Right kidney (tissue), 1 donor: ENCODE data around the gene CPA1.

Experiments used
- DNase-seq: peaks from one replicate; pipeline ENCODE4 v3.0.0-alpha.2; 2016

The CPA1 gene

DNA sequence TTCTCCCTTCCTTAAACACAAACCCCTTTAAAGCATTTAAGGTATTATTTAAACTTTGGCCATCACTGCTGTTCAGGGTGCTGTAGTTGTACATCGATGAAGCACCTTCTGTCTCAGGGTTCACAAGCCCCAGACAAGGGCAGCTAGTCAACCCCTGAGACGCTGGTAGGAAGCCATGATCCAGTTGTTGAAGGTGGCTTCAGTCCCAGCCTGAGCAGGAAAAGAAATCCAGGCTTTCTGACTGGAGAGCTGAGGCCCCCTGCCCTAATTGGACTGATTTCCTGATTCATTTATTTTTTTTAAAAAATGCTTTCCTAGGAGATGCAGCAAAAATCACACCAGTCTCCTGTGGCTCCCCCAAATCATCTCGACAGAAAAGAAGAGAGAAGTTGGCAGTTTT, 15.8 kb downstream of the CPA1 start:
- peak; percentile 41 for DNase-seq

DNA sequence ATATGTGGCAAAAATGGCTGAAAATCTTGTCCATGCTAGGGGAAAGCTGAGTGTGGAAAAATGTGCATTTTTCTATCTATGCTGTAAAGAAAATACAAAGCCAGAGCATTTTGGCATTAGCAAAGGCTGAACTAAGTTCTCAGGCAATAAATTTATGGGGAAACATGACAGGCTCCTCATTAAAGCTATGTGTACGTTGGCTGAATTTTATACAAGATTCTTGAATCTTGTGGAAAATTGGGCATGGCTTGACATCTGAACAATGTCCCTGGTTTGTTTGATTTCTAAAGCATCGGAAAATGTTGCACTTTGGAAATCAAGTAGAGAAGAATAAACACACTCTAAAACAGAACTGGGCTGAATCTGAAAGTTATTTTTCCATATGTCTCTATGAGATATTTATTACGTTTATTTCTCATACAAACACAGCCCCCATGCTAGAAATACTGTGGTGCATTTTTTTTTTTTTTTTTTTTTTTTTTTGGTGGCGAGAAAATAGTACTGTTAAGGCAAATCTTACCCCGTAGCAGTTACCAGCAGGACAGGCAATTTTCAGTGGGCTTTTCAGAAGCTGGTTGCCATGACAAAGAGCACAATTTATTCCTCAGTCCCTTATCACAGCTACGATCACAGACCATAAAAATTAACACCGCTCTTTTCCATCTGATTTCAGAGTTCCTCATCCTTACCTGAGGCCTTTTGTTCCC, 16.9 kb downstream of the CPA1 start:
- peak; percentile 38 for DNase-seq

DNA sequence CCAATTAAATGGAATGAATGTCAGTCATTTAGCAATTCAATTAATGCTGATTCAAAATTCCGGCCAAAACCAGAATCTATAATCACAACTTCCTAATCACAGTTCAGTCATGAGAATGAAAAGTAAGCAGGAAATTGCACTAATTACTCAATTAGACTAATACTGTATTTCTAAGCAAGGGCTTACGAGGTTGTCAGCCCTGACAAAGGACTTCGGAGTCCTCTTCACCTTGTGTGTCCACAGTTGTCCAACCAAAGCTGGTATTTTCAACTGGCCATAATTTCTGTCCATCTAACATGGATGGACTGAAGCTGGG, 17.4 kb downstream of the CPA1 start:
- peak; percentile 26 for DNase-seq

DNA sequence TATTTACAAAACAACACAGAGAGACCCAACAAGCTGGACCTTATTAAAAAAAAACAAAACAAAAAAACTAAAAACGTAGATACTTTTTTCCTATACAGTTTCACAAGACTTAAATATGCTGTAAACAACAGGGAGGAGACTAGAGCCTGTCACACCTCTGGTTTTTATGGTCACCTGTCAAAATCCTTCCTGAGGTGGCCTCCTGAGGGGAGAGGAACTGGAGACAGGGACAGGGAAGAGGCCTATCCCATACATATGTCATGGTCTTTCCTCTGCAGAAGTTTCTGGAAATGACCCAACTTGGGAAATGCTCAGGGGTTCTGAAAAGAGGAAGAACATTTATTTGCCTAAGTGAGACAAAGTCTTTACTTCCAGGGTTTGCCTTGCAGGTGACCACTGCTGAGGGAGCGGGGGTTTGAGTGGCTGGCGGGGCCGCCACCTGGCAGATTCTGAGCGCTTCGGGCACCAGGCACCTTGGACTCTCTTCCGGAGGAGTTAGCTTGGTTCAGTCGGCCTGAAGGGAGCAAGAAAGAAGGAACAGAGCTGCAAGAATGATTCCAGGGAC, 18.3 kb downstream of the CPA1 start:
- no peak for DNase-seq

DNA sequence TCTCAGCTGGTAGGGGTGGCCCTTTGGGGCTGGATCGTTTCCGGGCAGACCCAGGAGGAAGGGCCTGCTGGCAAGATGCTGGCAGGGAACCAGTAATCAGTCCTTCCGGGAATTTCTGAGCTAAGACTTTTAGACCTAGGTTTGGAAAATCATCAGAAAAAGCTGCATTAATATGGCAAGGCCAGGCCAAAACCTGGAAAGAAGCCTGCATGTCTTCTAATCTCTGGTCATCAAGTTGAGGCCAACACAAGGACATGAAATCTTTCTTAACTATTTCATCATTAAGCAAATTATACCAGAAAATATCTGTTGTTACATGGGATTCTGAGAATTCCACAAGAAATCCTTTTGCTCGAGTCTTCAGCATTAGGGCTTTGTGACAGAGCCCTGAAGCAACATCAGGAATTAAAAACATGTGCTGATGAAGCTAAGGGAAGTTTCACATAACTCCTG, 19.9 kb downstream of the CPA1 start:
- no peak for DNase-seq

DNA sequence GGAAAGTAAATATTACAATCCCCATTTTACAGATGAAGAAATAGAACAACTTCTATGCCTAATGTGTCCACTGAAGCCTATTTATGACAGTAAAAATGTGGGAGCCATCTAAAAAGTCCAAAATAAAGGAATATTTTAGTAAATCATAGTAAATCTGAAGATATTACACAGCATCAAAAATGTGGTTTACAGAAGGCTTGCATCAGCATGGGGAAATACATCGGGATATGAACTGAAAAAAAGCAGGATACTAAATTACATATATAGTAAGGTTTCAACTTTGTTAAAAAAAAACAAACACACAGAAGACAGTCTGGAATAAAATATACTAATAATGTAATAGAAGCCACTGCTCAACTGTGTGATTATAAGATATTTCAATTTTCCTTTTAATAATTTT, 20.8 kb downstream of the CPA1 start:
- DNase-seq, result no peak

DNA sequence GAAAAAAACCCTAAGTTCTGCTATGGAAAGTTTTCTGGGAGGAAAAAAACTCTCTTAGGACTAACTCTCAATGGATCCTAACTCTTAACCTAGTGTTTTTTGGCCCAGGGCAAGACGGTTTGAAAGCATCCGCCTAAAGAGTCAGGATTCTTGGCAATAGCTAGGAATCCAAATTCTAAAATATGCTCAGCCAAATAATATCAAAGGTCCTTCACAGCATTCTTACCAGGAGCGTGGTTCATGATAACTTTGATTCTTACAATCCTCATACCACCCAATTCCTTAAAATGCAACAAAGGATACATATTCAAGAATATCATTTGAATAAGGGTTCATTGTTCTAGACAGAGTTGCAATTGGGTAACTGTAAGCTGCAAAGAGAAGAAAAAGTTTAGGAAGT, 21.3 kb downstream of the CPA1 start:
- no peak for DNase-seq

DNA sequence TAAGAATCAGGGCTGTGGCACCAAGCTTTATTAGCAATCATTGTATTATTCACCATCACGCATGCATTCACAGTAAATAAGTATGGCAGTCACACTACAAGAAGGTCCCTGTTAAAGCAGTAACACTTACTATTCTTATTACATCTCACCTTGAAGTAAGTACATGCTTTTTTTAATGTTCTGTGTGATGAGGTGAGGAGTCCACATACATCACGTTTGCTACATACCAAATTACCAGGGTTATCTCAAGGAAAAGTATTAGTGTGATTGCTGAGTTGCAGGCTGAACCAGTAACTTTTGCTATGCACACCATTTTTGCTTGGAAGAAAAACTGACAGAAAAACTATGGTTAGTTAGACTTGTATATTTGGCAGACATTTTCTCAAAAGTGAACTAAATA, 24.7 kb downstream of the CPA1 start:
- no peak for DNase-seq

DNA sequence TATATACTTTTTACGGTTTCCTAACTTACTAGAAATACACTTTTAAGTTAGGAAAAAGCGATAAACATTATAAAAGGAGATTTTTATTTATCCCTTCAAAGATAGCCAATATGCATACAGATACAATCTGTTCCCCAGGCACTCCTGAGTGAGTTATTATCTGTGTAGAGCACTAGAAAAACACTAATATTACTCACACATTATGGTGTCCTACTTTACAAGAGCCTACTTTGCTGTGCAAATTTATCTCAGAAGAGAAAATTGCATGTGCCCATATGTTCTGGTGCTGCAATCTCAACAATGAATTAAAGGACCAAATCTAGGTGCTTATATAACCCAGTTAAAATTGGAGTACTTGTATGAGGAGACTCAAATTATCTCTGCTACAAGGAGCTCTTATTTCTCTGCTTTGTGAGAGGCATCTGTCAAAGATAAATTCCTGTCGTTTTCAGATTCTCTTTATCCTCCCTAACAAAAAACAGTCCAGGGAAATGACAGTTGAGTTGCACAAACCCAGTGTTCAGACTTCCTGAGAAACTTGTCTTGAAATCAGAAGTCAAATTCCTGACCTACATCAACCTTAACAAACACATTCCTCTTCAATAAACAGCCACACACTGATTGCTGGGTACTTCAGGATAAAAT, 28.9 kb downstream of the CPA1 start:
- no peak for DNase-seq

DNA sequence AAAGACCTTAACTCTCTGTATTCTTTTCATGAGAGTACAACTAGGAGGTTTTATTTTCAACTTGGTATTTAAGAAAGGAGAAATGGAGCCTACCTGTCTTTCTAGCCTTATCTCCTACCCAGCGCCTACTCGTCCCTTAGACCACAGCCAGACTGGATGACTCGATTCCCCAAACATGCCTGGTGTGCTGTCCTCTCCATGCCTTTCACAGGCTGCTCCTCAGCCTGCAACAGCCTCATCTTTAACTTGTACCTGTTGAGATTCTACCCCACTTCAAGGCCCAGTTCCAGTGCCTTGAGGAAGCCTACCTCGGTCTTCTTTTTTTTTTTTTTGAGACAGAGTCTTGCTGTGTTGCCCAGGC, 29.4 kb downstream of the CPA1 start:
- no peak for DNase-seq

DNA sequence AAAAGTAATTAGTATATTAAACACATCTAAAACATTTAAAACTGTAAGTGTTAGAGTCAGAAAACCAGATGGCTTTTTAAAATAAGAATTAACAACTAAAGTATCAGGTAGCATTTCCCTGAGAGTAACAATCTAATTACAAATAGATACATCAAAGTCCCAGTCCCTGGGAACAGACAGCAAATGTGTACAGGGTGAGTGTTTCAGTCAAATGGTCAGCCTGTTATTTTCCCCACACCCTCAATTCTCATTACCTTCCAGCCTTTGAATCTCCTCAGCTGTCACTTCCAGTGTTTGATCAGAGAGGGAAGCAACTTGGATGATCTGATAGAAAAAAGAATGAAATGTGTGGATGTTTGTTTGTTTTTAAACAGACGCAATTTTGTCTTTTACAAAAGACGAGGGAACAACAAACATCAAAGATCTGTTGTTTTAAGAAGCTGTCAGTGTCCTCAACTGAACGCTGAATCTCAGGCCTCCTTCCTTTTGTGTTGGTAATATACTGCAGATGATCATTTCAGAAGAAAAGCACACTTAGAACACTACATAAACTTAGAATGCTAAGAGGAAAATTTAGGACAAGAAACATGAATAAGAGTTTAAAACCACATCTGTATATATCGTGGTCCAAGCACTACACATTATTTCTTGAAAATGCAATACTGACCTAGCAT, 30.7 kb downstream of the CPA1 start:
- DNase-seq, result no peak

DNA sequence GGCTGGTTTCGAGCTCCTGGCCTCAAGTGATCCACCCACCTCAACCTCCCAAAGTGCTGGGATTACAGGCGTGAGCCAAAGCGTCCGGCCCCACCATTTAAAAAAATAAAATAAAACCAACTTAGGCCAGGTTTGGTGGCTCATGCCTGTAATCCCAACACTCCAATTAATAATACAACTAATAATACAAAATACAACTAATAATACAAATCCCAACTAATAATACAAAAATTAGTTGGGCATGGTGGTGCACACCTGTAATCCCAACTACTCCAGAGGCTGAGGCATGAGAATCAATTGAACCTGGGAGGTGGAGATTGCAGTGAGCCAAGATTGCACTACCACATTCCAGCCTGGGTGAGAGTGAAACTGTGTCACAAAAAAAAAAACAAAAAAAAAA, 32.9 kb downstream of the CPA1 start:
- no peak for DNase-seq

DNA sequence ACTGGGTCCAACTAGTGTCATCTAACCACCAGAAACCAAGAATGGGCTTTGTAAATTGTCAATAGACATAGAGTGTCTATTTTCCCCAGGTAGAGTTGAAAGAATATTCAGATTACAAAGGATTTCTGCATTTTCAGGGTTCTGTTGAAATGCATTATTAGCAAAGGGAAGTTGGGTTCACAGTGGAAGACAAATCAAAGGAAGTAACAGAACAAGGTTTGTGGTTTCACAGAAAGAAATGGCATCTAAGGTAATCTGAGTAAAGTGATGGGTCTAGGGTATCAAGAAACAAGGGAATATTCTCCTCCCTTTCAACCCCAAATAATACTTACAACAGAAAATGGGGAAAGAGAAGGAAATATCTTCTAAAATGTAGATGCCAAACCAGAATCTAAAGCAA, 34.7 kb downstream of the CPA1 start:
- DNase-seq, result no peak

DNA sequence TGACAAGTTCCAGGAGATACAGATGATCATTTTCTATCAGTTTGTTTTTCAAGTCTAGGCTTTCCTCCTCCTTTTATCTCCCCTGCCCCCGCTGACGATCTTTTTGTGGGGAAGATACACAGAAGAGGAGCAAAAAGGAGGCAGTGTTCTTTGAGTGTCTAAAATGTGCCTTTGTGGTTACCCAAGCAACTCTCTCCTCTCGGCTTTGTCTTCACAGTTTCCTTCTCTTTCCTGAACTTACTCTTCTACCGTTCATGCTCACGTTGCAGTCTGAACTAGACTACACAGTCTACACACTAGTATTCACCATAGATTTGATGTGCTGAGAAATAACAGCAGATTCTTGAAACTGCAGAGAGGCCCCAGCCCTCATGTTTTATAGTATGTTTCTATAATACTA, 36.9 kb downstream of the CPA1 start:
- DNase-seq, result no peak

DNA sequence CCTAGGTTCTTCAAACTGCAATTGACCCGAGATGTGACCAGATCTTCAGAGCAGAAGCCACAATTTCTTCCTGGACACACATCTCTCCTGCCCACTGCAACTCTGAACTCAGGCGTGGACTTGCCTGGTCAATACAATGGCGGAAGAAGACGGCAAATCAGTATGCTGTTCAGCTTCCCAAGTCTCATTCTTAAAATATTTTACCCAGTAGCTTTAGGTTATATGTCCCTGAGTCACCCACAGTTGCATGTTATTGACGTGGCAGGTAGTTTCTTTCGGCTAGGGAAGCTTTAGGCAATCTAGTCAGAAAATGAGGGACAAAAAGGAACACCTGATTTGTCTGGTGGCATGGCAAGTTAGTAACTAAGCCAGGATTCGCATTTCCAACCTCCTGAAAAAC, 38.0 kb downstream of the CPA1 start:
- DNase-seq, result no peak

DNA sequence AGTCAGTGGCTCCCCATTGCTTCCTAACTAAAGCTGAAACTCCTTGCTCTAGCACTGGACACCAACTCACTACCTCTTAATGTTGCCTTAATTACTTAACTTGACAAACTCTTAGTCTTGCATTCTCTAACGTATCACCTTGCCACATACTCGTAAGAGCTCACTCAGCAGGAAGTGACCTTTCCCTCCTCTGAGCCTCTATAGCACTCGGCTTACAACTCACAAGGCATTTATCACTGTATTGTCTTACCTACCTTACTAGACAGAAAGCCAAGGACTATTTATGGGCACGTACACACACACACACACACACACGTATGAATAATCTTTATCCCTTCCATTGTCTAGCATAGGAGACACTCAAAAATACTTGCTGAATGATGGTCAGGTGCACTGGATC, 39.4 kb downstream of the CPA1 start:
- peak; percentile 33 for DNase-seq

DNA sequence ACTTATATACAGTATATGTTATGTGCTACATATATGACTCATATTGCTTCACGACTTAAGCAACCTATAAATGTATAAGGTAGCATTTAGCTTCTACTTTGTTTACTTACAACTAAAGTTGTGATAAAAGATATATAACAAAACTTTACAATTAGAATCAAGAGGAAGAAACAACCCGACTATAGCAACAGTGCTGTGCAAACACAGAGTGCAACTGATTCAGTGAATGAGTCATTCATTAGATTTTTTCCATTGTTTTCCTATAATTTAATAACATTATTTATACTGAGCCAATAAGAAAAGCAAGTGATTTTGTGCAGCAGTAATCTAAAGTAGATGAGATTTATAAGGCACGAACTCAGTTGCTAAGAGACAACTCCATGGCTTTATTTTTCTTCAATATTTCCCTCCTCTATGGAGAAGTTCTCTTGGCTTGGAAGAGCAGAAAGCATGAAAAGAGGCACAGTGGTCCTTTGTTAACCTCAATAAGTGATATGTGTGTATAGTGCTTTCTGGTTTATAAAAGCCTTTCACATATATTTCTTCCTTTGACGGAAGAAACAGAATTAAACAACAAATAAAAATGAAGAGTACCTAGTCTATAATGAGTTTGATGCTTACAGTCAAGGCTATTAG, 40.8 kb downstream of the CPA1 start:
- DNase-seq, result no peak

DNA sequence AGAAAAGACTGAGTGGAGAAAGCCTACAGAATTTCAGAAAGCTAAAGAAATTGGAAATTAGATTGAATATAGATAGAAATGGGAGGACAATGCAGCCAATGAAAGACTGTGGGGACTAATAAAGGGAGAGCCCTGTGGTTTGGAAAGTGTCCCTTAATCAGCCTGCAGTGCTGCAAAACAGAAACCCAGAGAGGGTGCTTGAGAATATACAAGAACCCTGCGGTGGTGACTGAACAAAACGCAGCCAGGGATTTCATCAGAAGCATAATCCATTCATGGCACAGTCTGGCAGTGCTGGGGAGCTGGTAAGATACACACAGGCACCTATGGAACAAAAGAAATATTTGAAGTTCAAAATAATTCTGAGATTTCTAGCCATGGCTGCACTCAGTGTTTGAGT, 41.4 kb downstream of the CPA1 start:
- DNase-seq, result no peak

DNA sequence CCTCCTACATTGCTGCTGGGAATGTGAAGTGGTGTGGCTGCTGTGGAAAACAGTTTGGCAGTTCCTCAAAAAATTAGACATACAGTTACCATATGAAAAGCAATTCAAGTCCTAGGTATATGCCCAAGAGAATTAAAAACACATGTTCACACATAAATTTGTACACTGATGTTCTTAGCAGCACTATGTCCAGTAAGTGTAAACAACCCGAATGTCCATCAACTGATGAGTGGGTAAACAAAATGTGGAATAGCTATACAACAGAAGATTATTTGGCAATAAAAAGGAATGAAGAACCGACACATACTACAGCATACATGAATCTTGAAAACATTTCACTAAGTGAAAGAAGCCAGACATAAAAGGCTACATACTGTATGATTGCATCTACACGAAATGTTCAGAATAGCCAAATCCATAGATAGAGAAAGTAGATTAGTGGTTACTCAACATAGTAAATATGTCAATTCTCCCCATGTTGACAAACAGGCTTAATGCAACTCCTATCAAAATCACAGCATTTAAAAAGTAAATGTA, 43.3 kb downstream of the CPA1 start:
- DNase-seq, result no peak

DNA sequence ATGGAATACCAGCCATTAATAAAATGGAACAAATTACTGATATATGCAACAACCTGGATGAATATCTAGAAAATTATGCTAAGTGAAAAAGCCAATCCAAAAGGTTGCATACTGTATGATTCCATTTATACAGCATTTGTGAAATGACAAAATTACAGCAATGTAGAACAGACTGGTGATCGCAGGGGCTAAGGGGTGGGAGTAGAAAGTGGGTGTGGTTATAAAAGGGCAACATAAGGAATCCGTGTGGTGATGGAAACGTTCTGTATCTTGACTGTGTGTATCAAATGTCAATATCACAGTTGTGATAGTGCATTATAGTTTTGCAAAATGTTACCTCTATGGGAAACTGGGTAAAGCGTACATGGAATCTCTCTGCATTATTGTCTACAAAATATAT, 45.5 kb downstream of the CPA1 start:
- no peak for DNase-seq

DNA sequence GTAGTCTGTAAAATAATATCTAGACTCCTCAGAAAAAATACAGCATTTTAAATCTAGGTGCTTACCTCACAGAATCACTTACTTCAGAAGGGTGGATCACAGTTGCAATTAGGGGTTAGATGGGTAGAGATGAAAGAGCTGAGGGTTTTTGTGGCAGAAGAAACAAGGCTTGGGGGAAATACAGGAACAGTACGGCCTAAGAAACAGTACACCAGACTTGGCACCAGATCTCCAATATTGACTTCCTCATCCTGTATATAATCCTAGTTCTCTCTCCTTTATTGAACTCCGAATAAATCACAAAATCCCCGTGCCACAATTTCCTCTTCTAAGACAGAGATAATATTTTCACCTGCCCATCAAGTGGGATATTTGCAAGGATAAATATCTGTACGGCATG, 46.3 kb downstream of the CPA1 start:
- no peak for DNase-seq

DNA sequence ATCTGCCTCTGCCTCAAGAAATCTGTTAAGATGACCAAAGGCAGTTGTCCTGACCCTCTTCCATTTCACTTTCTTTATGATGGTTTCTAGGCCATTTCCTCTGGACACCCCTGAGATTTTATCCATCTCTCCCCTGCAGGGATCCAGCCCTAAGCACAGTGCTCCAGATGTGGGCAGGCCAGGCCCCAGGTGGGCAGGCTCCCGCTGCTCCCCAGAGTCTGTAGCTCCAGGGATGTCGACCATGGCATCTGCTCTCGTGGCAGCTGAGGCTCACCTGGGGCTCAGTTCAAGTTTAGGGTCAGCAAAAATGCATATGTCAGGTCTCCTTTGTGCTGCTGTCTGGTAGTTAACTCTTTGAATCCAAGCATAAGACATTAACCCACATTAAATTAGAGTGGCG, 48.7 kb downstream of the CPA1 start:
- no peak for DNase-seq

DNA sequence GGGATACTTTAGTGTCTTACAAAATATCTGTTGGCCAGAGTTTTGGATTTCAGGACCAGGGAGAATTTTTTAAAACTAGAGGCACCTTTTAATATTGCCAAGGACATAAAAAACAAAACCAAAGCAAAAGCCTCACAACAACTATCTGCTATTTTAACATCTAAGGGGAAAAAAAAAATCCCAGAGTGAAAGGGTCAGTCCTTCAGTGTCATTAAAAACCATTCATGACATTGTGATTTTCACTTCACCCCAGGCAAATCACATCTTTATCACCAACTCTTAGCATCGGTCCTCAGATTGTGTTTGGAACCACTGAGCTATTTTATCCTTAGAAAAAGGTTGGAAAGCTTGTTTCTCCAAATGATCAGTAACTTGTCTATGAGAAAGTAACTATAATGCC, 49.8 kb downstream of the CPA1 start:
- DNase-seq, result no peak
